Activated T-cell treated with anti-CD3 and anti-CD28 coated beads, Interleukin-2, amount 50 U/mL, for 24 hours (primary cell): ENCODE measurements around the gene SERPINB10.
"Not testable (repeated sequence)": the region's sequence is repeated elsewhere in the genome, so short reads cannot be mapped to it uniquely, and the experiment has no call there.

Source experiments
- DNase-seq: peaks from one replicate; pipeline ENCODE4 v3.0.0-alpha.2; 2020
- H3K27ac Mint-ChIP-seq: 2 replicates; pipeline ENCODE4 v1.8.0; 2020; ENCODE audit warnings: mild to moderate bottlenecking, mixed read lengths
- H3K27me3 Mint-ChIP-seq: 2 replicates; pipeline ENCODE4 v1.8.0; 2020; ENCODE audit warnings: mixed read lengths
- H3K36me3 Mint-ChIP-seq: 2 replicates; pipeline ENCODE4 v1.8.0; 2020; ENCODE audit warnings: low read depth, mixed read lengths
- H3K4me1 Mint-ChIP-seq: 2 replicates; pipeline ENCODE4 v1.8.0; 2020; ENCODE audit warnings: low read depth, mixed read lengths
- H3K4me3 Mint-ChIP-seq: 2 replicates; pipeline ENCODE4 v1.8.0; 2020; ENCODE audit warnings: mild to moderate bottlenecking, moderate library complexity, mixed read lengths
- H3K9me3 Mint-ChIP-seq: 2 replicates; pipeline ENCODE4 v1.8.0; 2020; ENCODE audit warnings: mixed read lengths

The SERPINB10 gene

DNA sequence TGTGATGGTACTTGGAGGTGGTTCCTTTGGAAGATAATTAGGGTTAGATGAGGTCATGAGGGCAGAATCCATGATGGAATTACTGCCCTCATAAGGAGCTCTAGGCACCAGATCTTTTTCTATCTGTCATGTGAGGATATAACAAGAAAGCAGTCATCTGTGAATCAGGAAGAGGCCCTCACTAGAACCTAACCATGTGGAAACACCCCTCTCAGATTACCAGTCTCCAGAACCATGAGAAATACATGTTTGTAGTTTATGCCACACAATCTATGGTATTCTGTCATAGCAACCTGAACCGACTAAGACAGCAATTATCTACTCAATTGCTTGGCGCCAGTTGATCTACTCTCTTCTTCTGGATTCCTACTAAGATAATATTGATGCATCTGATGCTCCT lies 2.4 kb upstream of the SERPINB10 start:
- no peak overlapping the region for H3K4me3 Mint-ChIP-seq
- no peak for DNase-seq
- H3K27ac Mint-ChIP-seq: no peak overlapping the region
- H3K36me3 Mint-ChIP-seq: no peaks in the 10 kb centered on the region
- H3K4me1 Mint-ChIP-seq: peaks cover 8% of the 10 kb centered on the region
- H3K27me3 Mint-ChIP-seq: peaks cover 25% of the 10 kb centered on the region
- no peaks in the 10 kb centered on the region for H3K9me3 Mint-ChIP-seq

DNA sequence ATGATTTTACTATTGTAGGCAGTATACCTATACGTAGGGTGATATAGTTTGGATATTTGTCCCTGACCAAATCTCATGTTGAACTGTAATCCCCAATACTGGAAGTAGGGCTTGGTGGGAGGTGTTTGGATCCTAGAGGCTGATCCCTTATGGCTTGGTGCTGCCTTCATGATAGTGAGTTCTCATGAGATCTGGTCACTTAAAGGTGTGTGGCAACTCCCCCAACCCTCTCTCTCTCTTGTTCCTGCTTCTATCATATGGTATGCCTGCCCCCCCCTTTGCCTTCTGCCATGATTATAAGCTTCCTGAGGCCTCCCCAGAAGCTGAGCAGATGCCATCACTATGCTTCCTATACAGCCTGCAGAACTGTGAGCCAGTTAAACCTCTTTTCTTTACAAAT lies 1.7 kb upstream of the SERPINB10 start:
- Mint-ChIP-seq H3K9me3 (no peaks in the 10 kb centered on the region), H3K4me1 (peaks cover 8% of the 10 kb centered on the region), H3K27ac (no peak overlapping the region), H3K27me3 (peaks cover 30% of the 10 kb centered on the region), H3K36me3 (no peaks in the 10 kb centered on the region), H3K4me3 (no peak overlapping the region)
- DNase-seq: no peak

DNA sequence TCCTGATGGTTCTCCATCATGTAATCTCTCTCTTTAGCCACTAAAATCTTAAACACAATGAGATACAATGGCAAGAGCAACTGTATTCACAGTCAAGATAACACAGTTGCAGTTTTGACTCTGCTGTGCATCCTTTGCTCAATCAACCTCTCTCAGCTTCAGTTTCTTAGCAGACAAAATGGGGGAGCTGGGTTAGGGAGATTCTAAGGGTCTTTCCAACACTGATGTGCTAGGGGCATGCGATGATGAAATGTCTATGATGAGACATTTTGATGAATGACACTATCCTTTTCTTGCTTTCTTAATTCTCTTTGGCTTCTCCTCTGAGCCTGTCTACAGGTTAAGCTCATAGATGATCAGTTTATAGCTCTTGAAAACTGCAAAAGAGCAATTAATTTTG lies 1.1 kb downstream of the SERPINB10 start:
- Mint-ChIP-seq H3K36me3 (no peaks in the 10 kb centered on the region), H3K27me3 (peaks cover 49% of the 10 kb centered on the region), H3K9me3 (no peaks in the 10 kb centered on the region), H3K4me3 (no peak overlapping the region), H3K27ac (no peak overlapping the region), H3K4me1 (peaks cover 8% of the 10 kb centered on the region)
- DNase-seq: no peak

DNA sequence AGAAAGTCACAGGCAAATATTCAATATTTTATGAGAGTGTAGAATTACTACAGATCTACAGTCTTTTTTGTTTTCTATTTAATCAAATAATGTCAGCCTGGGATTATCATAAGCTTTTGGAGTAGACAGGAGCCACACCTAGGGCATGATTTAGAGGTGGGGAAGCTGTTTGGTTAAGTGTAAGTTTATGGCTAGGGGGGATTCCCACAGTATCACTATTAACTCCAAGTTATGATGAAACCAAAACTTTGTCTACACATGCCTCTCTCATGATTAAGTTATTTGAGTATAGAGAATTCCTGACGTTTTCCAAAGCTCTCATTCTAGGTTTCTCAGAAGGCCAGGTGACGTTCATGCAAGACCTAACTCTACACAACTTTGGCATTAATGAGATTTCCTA lies 2.1 kb downstream of the SERPINB10 start:
- no peak overlapping the region for H3K4me3 Mint-ChIP-seq
- H3K27me3 Mint-ChIP-seq: peaks cover 56% of the 10 kb centered on the region
- DNase-seq: no peak
- no peak overlapping the region for H3K27ac Mint-ChIP-seq
- H3K36me3 Mint-ChIP-seq: no peaks in the 10 kb centered on the region
- peaks cover 8% of the 10 kb centered on the region for H3K4me1 Mint-ChIP-seq
- no peaks in the 10 kb centered on the region for H3K9me3 Mint-ChIP-seq

DNA sequence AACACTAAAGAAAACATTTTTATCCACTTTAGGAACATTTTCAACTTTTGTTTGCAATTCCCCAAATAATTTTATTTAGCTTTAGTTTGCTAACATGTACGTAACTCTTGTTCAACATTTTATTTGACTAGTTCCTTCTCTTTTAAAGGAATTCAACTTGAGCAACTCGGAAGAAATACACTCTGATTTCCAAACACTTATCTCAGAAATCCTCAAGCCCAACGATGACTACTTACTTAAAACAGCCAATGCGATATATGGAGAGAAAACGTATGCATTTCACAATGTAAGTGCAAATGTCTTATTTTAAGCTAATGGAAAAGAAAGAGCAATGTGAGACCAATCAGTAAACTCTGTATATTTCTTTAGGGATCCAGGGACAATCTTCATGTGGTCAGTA lies 10.1 kb downstream of the SERPINB10 start:
- Mint-ChIP-seq H3K4me3 (no peak overlapping the region), H3K9me3 (no peaks in the 10 kb centered on the region), H3K36me3 (no peaks in the 10 kb centered on the region), H3K4me1 (no peaks in the 10 kb centered on the region), H3K27me3 (peaks cover 62% of the 10 kb centered on the region), H3K27ac (no peak overlapping the region)
- no peak for DNase-seq

DNA sequence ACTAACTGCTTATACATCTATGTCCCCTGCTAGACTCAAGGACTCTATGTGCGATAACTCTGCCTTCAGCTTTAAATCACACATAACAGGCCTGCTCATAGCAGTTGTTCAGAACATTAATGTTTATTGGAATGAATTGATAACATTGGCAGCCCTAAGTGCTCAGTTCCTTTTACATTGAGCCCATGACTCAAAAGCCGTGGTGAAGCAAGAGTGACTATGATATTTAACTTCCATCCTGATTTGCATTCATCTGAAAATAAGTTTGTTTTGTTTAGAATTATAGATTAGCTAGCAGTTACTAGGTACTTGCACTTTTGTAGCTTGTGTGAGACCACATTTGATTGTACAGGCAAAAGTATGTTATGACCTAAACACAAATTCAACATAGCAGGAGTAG lies 14.3 kb downstream of the SERPINB10 start:
- Mint-ChIP-seq H3K27me3 (peaks cover 57% of the 10 kb centered on the region), H3K36me3 (no peaks in the 10 kb centered on the region), H3K4me3 (no peak overlapping the region), H3K9me3 (no peaks in the 10 kb centered on the region), H3K27ac (no peak overlapping the region), H3K4me1 (no peaks in the 10 kb centered on the region)
- no peak for DNase-seq

DNA sequence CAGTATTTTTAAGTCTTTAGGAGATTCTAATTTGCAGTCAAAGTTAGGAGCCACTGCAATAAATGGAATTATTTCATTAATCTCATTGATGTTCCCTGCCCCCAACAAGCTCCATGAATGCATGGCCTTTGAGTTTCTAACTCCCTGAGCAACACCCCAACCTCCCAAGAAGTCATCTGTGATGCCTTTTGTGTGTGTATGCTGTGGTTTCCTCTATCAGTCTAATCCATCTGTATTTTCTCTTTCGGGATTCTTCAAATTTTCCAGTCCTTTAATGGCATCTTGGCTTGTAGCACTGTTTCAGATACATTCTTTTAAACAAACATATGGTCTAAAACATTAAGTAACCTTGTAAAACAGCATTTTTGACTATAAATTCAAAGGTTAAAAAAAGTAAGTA lies 16.8 kb downstream of the SERPINB10 start:
- Mint-ChIP-seq H3K27me3 (peaks cover 44% of the 10 kb centered on the region), H3K4me3 (no peak overlapping the region)

DNA sequence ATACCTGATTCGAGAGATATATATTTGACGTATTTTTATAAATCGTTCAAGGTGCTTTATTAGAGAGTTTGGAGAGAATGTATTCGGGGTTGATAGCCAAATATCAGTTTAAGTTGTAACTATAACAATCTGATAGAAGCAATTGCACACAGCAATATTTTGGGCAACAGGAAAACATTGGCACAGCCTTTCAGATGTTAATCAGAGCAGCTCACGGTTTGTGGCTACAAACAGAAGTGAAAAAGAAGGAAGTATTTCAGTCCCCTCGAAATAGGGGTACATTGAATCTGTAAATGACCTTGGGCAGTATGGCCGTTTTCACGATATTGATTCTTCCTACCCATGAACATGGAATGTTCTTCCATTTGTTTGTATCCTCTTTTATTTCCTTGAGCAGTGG lies 20.6 kb downstream of the SERPINB10 start:
- Mint-ChIP-seq H3K27ac (no peak overlapping the region), H3K27me3 (peaks cover 41% of the 10 kb centered on the region)
- no peak for DNase-seq

More for the DNA sequence above, 16.8 kb downstream of the SERPINB10 start:
- Mint-ChIP-seq H3K9me3 (no peaks in the 10 kb centered on the region), H3K4me1 (no peaks in the 10 kb centered on the region), H3K27ac (no peak overlapping the region), H3K36me3 (no peaks in the 10 kb centered on the region)
- DNase-seq: no peak

DNA sequence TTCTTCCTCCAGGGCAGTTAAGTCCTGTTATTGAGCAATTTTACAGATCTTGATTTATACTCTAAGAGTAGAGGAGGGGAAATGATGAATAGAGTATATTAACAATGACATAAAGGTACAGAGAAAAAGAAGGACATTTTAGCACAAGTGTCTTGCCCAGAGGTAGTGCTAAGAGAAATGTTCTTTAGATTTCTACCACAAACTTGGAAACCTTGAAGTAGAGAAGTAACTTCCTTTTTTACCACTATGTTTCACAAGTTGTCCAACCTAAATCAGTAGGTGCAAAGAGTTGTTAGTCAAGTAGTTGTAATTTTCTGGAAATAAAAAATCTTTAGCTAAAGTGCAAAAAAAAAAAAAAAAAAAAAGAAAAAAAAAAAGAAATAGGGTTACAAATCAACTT lies 21.6 kb downstream of the SERPINB10 start:
- not testable (repeated sequence) for DNase-seq, H3K36me3 Mint-ChIP-seq, H3K27ac Mint-ChIP-seq, H3K4me1 Mint-ChIP-seq, H3K9me3 Mint-ChIP-seq, H3K4me3 Mint-ChIP-seq
- peaks cover 40% of the 10 kb centered on the region for H3K27me3 Mint-ChIP-seq

More for the DNA sequence above, 20.6 kb downstream of the SERPINB10 start:
- Mint-ChIP-seq H3K9me3 (no peaks in the 10 kb centered on the region), H3K4me3 (no peak overlapping the region), H3K36me3 (no peaks in the 10 kb centered on the region), H3K4me1 (no peaks in the 10 kb centered on the region)

DNA sequence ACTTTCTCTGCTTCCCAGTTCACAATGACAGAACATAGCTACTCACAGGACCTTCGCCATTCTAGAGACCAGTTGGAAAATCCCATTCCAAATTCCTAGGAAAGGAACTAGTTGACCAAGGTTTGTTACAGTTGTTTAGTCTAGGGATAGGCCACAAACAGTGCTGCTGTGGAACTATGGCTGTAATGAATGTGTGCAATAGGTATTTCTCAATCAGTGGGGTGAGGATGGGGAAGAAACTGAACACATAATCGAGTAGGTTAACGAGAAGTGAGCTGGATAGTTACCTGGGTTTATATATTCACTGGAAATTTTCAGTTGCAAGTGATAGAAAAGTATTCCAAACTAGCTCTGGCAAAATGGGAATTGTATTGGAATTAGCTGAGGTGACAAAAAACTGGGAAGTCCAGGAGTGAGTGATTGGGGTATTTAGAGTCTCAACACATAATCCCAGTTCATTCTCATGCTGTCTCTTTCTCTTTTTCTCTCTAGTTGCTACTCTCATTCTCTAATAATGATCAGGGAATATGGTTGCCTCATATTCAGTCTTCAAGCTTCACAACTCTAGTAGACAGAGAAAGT lies 23.1 kb downstream of the SERPINB10 start:
- no peaks in the 10 kb centered on the region for H3K9me3 Mint-ChIP-seq
- H3K27ac Mint-ChIP-seq: no peak overlapping the region
- DNase-seq: no peak
- peaks cover 47% of the 10 kb centered on the region for H3K27me3 Mint-ChIP-seq
- H3K36me3 Mint-ChIP-seq: no peaks in the 10 kb centered on the region
- no peak overlapping the region for H3K4me3 Mint-ChIP-seq
- H3K4me1 Mint-ChIP-seq: no peaks in the 10 kb centered on the region

DNA sequence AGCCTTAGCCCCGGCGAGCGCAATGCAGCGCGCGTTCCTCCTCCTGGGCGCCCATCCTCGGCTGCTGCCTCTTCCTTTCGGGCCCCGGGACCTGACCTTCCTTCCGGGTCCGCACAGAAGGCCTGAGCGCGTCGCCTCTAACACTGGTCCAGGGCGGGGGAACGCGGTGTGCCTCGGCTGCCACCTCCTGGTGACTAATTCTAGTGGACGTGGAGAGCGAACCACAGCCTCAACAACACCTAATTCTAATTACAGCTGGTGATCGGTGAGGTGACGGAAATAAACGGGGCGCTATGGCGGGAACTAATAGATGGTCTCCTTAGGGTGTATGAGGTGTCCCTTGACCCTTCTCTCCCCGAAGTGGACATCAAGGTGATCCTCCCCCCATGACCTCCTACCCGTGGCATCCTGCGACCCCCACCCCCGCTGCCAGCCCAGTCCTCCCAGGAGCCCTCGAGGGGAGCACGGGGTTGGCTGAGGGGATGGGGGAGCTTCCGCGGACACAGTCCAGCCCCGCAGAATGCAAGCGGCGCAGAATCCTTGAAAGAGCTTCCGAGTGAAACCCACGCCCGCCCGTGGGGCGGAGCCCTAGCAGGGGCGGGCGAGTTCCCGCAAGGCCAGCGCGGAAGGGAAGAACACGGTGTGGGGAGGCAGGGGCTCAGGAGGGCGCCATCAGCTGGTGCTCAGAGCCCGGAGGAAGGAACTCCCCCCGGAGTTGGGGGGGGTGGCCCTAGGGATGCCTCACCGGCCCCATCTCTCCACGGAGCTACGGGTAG lies 28.6 kb downstream of the SERPINB10 start:
- Mint-ChIP-seq H3K27me3 (peaks cover 38% of the 10 kb centered on the region), H3K4me1 (peaks cover 5% of the 10 kb centered on the region), H3K36me3 (no peaks in the 10 kb centered on the region), H3K4me3 (peak overlapping the region; percentile 50), H3K9me3 (no peaks in the 10 kb centered on the region), H3K27ac (no peak overlapping the region)
- DNase-seq: peak; percentile 55

DNA sequence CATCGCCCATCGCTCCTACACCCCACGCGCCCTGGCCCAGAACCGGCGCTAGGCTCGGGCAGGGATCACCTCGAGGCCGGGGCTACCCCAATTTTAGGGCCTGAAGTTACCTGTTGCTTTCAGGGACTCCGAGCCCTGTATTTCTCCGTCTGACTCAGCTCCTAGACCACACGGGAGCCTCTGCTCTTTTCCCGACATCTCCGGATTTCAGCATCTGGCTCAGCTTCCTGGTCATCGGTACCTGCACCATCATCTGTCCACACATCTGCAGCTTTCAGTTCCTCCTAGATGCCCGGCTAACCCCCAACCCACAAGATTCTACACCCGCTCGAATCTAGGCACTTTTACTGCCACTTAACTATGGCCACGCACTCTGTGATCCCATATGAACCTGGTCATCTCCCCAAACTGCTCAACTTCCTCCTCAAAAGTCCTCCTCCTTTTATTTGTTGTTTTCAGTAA lies 29.2 kb downstream of the SERPINB10 start:
- Mint-ChIP-seq H3K36me3 (no peaks in the 10 kb centered on the region), H3K27me3 (peaks cover 44% of the 10 kb centered on the region), H3K27ac (no peak overlapping the region), H3K4me3 (no peak overlapping the region), H3K4me1 (peaks cover 5% of the 10 kb centered on the region), H3K9me3 (no peaks in the 10 kb centered on the region)
- DNase-seq: no peak

DNA sequence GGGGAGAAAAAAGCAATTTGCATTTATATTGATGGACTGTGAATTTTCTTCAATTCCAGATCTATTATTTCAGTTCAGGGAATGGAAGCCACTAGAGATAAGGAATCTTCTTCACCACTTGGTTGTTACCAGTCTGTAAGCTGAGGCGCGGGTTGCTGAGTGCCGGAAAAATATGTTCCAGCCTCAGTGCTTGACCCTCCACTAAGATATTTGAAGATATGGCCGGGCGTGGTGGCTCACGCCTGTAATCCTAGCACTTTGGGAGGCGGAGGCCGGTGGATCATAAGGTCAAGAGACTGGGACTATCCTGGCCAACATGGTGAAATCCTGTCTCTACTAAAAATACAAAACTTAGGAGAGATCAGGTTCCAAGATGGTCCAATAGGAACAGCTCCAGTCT lies 32.2 kb downstream of the SERPINB10 start:
- Mint-ChIP-seq H3K27me3 (peaks cover 52% of the 10 kb centered on the region), H3K4me1 (peaks cover 5% of the 10 kb centered on the region), H3K27ac (no peak overlapping the region), H3K4me3 (no peak overlapping the region), H3K36me3 (no peaks in the 10 kb centered on the region), H3K9me3 (no peaks in the 10 kb centered on the region)
- no peak for DNase-seq

DNA sequence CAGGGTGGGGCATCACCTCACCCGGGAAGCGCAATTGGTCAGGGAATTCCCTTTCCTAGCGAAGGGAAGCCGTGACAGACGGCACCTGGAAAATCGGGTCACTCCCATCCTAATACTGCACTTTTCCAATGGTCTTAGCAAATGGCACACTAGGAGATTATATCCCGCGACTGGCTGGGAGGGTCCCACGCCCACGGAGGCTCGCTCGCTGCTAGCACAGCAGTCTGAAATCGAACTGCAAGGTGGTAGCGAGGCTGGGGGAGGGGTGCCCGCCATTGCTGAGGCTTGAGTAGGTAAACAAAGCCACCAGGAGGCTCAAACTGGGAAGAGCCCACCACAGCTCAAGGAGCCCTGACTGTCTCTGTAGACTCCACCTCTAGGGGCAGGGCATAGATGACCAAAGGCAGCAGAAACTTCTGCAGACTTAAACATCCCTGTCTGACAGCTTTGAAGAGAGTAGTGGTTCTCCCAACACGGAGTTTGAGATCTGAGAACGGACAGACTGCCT lies 32.8 kb downstream of the SERPINB10 start:
- not testable (repeated sequence) for DNase-seq, H3K27ac Mint-ChIP-seq, H3K36me3 Mint-ChIP-seq, H3K4me3 Mint-ChIP-seq, H3K4me1 Mint-ChIP-seq, H3K9me3 Mint-ChIP-seq
- peaks cover 53% of the 10 kb centered on the region for H3K27me3 Mint-ChIP-seq

DNA sequence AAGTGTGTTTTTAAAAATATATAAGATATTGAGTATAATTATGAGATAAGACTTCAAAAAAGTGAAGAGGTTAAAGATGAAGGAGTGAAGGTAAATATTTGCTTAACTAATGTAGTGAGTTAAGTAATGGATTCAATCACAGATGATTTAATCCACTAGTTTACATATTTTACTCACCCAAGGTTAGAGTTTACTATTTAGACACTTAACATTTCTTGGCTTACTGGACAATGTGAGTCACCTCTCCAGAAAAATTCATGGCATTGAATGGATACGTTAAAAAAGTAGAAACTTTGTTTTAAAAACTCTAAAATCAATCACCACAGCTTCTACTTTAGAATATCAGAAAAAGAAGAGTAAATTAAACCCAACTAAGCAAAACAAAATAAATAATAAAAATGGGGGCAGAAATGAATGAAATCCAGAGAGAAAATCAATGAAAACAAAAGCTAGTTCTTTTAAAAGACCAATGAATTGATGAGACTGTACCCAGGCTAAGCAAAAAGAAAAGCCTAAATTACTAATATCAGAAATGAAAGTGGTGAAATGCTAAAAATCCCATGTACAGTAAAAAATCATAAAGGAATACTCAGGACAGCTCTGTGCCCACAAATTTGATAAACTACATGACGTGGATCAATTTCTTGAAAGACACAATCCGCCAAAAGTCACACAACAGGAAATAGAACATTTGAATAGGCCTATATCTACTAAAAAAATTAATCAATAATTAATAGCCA lies 39.5 kb downstream of the SERPINB10 start:
- Mint-ChIP-seq H3K4me3 (no peak overlapping the region), H3K4me1 (peaks cover 40% of the 10 kb centered on the region), H3K27me3 (peaks cover 57% of the 10 kb centered on the region), H3K36me3 (peaks cover 4% of the 10 kb centered on the region), H3K9me3 (peaks cover 5% of the 10 kb centered on the region), H3K27ac (peak overlapping the region; percentile 31)
- no peak for DNase-seq
